ENCODE measurements around the gene SPECC1L.

Gene SPECC1L

GRCh38 chr22:24380905-24381230, 110.2 kb downstream of the SPECC1L start:
- H3K9ac ChIP-seq (ENCODE audit: low read depth, low read length): no peak overlapping the region
- peaks cover 35% of the 10 kb centered on the region for H3K36me3 ChIP-seq (ENCODE audit: insufficient read depth, low read length)
- no peak for ATAC-seq (ENCODE audit: insufficient read depth, low read depth)

GRCh38 chr22:24383061-24383460, 112.4 kb downstream of the SPECC1L start:
- Histone ChIP-seq H3K4me1 (ENCODE audit: insufficient read depth, low read length) (peaks cover 32% of the 10 kb centered on the region), H3K36me3 (ENCODE audit: insufficient read depth, low read length) (peaks cover 21% of the 10 kb centered on the region), H3K4me3 (ENCODE audit: low read depth in 1 of 2, low read length in 2 of 2) (no peak overlapping the region), H4K20me1 (ENCODE audit: insufficient read depth, low read length) (no peaks in the 10 kb centered on the region), H3K9me3 (ENCODE audit: insufficient read depth, low read length, severe bottlenecking) (no peaks in the 10 kb centered on the region), H3K79me2 (ENCODE audit: insufficient read depth, low read length) (peaks cover 12% of the 10 kb centered on the region), H3K4me2 (ENCODE audit: insufficient read depth, low read length) (no peak overlapping the region), H2AFZ (ENCODE audit: low read depth, low read length) (no peak overlapping the region), H3K9ac (ENCODE audit: low read depth, low read length) (no peak overlapping the region), H3K27me3 (ENCODE audit: insufficient read depth, low read length, poor library complexity) (no peaks in the 10 kb centered on the region), H3K27ac (ENCODE audit: low read length) (no peak overlapping the region)
- TF ChIP-seq, protein P1, sequence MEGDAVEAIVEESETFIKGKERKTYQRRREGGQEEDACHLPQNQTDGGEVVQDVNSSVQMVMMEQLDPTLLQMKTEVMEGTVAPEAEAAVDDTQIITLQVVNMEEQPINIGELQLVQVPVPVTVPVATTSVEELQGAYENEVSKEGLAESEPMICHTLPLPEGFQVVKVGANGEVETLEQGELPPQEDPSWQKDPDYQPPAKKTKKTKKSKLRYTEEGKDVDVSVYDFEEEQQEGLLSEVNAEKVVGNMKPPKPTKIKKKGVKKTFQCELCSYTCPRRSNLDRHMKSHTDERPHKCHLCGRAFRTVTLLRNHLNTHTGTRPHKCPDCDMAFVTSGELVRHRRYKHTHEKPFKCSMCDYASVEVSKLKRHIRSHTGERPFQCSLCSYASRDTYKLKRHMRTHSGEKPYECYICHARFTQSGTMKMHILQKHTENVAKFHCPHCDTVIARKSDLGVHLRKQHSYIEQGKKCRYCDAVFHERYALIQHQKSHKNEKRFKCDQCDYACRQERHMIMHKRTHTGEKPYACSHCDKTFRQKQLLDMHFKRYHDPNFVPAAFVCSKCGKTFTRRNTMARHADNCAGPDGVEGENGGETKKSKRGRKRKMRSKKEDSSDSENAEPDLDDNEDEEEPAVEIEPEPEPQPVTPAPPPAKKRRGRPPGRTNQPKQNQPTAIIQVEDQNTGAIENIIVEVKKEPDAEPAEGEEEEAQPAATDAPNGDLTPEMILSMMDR (IDR thresholded peaks at IDR 0.05; ENCODE audit: borderline replicate concordance, extremely low read depth, low read length, poor library complexity, severe bottlenecking): no peak
- no peak for TF ChIP-seq EZH2 (IDR thresholded peaks at IDR 0.05; ENCODE audit: borderline replicate concordance, low read depth, low read length, severe bottlenecking)
- no peak for ATAC-seq (ENCODE audit: insufficient read depth, low read depth)
- no peak for DNase-seq

More at GRCh38 chr22:24380905-24381230, 110.2 kb downstream of the SPECC1L start:
- Histone ChIP-seq H3K27ac (ENCODE audit: low read length) (peak overlapping the region; percentile 92; the same call in 1 of the 2 replicates), H2AFZ (ENCODE audit: low read depth, low read length) (no peak overlapping the region), H3K4me1 (ENCODE audit: insufficient read depth, low read length) (peaks cover 43% of the 10 kb centered on the region), H3K79me2 (ENCODE audit: insufficient read depth, low read length) (peaks cover 9% of the 10 kb centered on the region), H4K20me1 (ENCODE audit: insufficient read depth, low read length) (no peaks in the 10 kb centered on the region), H3K27me3 (ENCODE audit: insufficient read depth, low read length, poor library complexity) (no peaks in the 10 kb centered on the region), H3K9me3 (ENCODE audit: insufficient read depth, low read length, severe bottlenecking) (no peaks in the 10 kb centered on the region), H3K4me2 (ENCODE audit: insufficient read depth, low read length) (no peak overlapping the region), H3K4me3 (ENCODE audit: low read depth in 1 of 2, low read length in 2 of 2) (no peak overlapping the region)
- DNase-seq: no peak
- TF ChIP-seq EZH2 (IDR thresholded peaks at IDR 0.05; ENCODE audit: borderline replicate concordance, low read depth, low read length, severe bottlenecking): no peak
- TF ChIP-seq, protein P1 (IDR thresholded peaks at IDR 0.05; ENCODE audit: borderline replicate concordance, extremely low read depth, low read length, poor library complexity, severe bottlenecking): no peak

DNA sequence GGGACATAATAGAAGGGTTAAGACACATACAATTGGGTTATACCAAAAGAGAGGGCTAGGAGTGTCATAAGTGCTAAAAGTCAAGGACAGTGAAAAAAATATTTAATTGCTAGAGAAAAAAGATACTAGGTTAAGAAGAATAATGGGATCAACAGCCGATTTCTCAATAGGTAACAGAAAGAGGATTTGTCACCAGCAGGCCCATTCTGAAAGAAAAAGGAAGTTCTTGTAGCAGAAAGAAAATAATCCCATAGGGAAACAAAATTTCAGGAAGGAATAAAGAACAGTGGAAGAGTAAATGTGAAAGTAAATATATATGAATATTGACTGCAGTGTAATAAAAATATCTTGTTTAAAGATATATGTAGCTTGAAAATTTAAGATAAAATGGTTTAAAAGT, 113.5 kb downstream of the SPECC1L start:
- ATAC-seq (ENCODE audit: insufficient read depth, low read depth) (no peak), DNase-seq (no peak)
- no peak overlapping the region for H3K9ac ChIP-seq (ENCODE audit: low read depth, low read length)
- peaks cover 22% of the 10 kb centered on the region for H3K4me1 ChIP-seq (ENCODE audit: insufficient read depth, low read length)
- no peaks in the 10 kb centered on the region for H3K9me3 ChIP-seq (ENCODE audit: insufficient read depth, low read length, severe bottlenecking)
- H3K27ac ChIP-seq (ENCODE audit: low read length): no peak overlapping the region
- no peaks in the 10 kb centered on the region for H4K20me1 ChIP-seq (ENCODE audit: insufficient read depth, low read length)
- no peaks in the 10 kb centered on the region for H3K27me3 ChIP-seq (ENCODE audit: insufficient read depth, low read length, poor library complexity)
- H3K36me3 ChIP-seq (ENCODE audit: insufficient read depth, low read length): peaks cover 20% of the 10 kb centered on the region
- no peak overlapping the region for H3K4me2 ChIP-seq (ENCODE audit: insufficient read depth, low read length)
- H3K79me2 ChIP-seq (ENCODE audit: insufficient read depth, low read length): peaks cover 12% of the 10 kb centered on the region
- TF ChIP-seq EZH2 (IDR thresholded peaks at IDR 0.05; ENCODE audit: borderline replicate concordance, low read depth, low read length, severe bottlenecking): no peak
- TF ChIP-seq, protein P1 (IDR thresholded peaks at IDR 0.05; ENCODE audit: borderline replicate concordance, extremely low read depth, low read length, poor library complexity, severe bottlenecking): no peak
- H3K4me3 ChIP-seq (ENCODE audit: low read depth in 1 of 2, low read length in 2 of 2): no peak overlapping the region
- H2AFZ ChIP-seq (ENCODE audit: low read depth, low read length): no peak overlapping the region
